Stimulated activated CD4-positive, alpha-beta T cell treated with anti-CD3 and anti-CD28 coated beads, Interleukin-1b, Interleukin-23, amount 100 ng/mL, for 24 hours (primary cell): ENCODE measurements around the gene PMM2.
"Not testable (repeated sequence)": the region's sequence is repeated elsewhere in the genome, so short reads cannot be mapped to it uniquely, and the experiment has no call there.

ENCODE experiments used
- DNase-seq, 4 experiments: peaks; one replicate each; pipeline ENCODE4 v3.0.0-alpha.2; 2020; ENCODE audit warnings: low read depth in 4 of 4, low spot score in 1 of 4

Gene PMM2

GRCh38 chr16:8866118-8866883, 68.7 kb downstream of the PMM2 start:
- DNase-seq, result no peak

GRCh38 chr16:8866884-8867215, 69.2 kb downstream of the PMM2 start:
- DNase-seq, result no peak

GRCh38 chr16:8867216-8867931, 69.7 kb downstream of the PMM2 start:
- DNase-seq, result no peak

- no peak for DNase-seq
Measured at GRCh38 chr16:8867932-8868415, 70.3 kb downstream of the PMM2 start.

- peak; percentile 53 to 81 (median 65) for DNase-seq
Measured at GRCh38 chr16:8868416-8869211, 71.0 kb downstream of the PMM2 start, which contains the start of gene CARHSP1. Gene CARHSP1, minus strand, starts transcription at chr16:8869006. Its CDS starts 9,678 bp downstream, at chr16:8859328.

- no peak for DNase-seq
Measured at GRCh38 chr16:8869212-8869987, 71.8 kb downstream of the PMM2 start.

GRCh38 chr16:8869988-8870241, 72.3 kb downstream of the PMM2 start:
- DNase-seq, result not testable (repeated sequence)

GRCh38 chr16:8872071-8872470, 74.4 kb downstream of the PMM2 start:
- DNase-seq, result no peak

GRCh38 chr16:8872967-8873865, 75.6 kb downstream of the PMM2 start:
- DNase-seq, result no peak

- not testable (repeated sequence) for DNase-seq
Measured at GRCh38 chr16:8873866-8874195, 76.2 kb downstream of the PMM2 start.

- DNase-seq, result no peak
Measured at GRCh38 chr16:8874388-8874787, 76.7 kb downstream of the PMM2 start.

- not testable (repeated sequence) for DNase-seq
Measured at GRCh38 chr16:8875317-8875716, 77.7 kb downstream of the PMM2 start.

GRCh38 chr16:8877894-8878522, 80.4 kb downstream of the PMM2 start:
- DNase-seq, result no peak

GRCh38 chr16:8878523-8878911, 80.9 kb downstream of the PMM2 start:
- no peak for DNase-seq

GRCh38 chr16:8880839-8881510, 83.3 kb downstream of the PMM2 start:
- no peak for DNase-seq

GRCh38 chr16:8882041-8882617, 84.5 kb downstream of the PMM2 start, which contains the start of gene LITAFD:
Gene LITAFD, plus strand, starts transcription at chr16:8882351. Its CDS starts 2,005 bp downstream, at chr16:8884356.
- DNase-seq, result no peak

GRCh38 chr16:8882725-8883377, 85.2 kb downstream of the PMM2 start:
- DNase-seq, result no peak
